GM18868 (cell line): ENCODE measurements around the gene AKAP9.
A peak's percentile ranks its signal among the peaks of the same experiment; 100 is the strongest.
"Not testable (repeated sequence)": the region's sequence is repeated elsewhere in the genome, so short reads cannot be mapped to it uniquely, and the experiment has no call there.

Experiments
- ATAC-seq: cut with Tn5 transposase; IDR thresholded peaks from one replicate; pipeline ENCODE4 v1.9.1; 2021; ENCODE audit warnings: mild to moderate bottlenecking, moderate library complexity; ENCODE audit not compliant: unreplicated experiment

The AKAP9 gene

DNA sequence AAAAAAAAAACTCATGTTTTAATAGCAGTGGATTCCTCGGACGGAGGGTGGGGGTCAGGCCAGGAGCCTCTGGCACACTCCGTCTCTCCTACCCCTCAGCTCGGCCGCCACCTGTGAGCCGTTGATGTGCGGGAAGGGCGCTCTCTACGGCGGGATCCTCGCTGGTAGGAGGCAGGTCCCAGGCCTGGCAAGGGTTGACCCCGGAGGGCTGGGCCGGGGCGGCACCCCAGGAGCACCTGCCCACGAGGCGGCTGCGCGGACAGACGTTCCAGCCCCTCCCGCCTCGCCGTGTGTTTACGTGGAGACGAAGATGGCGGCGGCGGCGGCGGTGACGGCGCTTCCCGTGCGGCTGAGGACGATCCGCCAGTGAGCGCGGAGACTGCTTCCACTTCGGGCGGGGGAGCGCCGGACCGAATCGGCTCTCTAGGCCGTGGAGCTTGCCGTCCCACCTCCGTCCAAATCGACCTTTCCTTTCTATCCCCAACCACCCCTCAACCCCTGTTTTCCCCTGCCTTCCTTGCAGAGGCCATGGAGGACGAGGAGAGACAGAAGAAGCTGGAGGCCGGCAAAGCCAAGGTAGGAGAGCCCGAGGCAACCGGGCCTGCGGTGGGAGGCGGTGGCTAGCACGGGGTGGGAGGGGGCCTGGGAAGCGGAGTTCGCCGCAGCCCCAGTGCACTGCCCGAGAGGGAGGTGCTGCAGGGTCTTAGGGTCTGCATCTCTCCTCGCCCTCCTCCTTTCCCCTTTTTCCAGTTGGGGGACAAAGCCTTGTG is at the start of gene AKAP9:
TSS of gene AKAP9 (plus strand) at position 291 of the 770 bp plus-strand sequence. CDS start at position 529, 238 bp downstream.
- peak; percentile 92 for ATAC-seq

- ATAC-seq = no peak
These were observed 48.5 kb upstream of the AKAP9 start for GRCh38 chr7:91892099-91892705.

- no peak for ATAC-seq
These were observed 47.8 kb upstream of the AKAP9 start for GRCh38 chr7:91892821-91893340.

DNA sequence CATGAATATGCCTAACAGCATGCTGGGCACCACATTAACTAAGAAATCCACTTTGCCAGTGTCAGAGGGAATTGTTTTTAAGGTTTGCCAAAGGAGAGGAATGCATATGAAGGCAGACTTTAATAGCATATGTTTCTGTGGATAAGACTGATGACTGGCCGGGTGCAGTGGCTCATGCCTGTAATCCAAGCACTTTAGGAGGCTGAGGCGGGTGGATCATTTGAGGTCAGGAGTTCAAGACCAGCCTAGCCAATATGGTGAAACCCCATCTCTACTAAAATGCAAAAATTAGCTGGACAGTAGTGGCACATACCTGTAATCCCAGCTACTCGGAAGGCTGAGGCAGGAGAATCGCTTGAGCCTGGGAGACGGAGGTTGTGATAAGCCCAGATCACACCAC is 47.0 kb upstream of the AKAP9 start:
- ATAC-seq = not testable (repeated sequence)

GRCh38 chr7:91894781-91895480 is 45.7 kb upstream of the AKAP9 start:
- ATAC-seq = no peak

DNA sequence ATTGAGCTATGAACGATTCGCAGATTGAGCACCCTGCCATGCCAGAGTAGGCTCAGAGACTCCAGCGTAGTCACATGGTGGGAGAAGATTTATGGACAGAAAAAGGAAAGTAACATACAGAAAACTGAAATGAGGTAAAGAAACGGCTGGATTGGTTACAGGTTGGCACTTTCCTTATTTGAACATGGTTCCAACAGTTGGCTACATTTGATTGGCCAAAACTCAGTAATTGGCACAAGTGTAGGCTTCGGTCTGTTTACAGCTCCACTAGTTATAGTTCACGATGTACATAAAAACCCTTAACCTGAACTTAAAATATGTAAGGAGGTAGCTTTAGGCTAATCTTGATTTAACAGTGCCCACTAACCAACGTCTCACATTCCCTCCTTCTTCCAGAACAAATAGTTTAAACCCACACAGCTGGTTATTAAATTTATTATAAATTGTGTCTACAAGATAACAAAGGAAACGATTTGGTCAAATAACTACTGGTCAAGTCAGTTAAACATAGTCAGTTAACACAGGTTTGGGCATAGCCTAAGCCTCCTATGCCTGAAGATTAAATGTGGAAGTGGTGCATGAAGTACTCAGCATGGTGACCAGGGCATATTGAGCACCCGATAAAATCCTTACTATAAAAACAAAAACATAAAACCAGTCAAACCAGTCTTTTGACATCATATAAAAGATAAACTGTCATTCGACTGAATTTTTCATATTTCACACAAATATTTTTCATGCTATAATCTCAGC is 42.2 kb upstream of the AKAP9 start:
- no peak for ATAC-seq

DNA sequence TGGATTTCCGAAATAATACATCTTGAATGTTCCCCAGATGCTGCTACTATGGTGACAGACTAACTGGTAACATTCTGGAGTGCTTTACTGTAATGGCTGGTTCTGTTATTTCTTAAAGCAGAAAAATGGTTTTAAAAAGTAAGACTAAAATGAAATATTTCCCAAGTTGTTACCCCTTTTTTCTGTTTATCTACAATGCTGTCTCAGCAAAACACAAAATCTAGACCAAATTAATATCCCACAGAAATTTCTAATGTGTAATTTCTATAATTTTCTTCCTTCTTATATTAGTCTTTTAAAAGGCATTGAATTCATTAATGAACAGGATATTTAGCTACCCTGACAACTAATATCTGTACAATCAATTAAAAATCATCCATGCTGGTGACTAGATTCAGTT is 41.1 kb upstream of the AKAP9 start:
- ATAC-seq = no peak

- no peak for ATAC-seq
These were observed 30.5 kb upstream of the AKAP9 start for GRCh38 chr7:91910171-91910570.

DNA sequence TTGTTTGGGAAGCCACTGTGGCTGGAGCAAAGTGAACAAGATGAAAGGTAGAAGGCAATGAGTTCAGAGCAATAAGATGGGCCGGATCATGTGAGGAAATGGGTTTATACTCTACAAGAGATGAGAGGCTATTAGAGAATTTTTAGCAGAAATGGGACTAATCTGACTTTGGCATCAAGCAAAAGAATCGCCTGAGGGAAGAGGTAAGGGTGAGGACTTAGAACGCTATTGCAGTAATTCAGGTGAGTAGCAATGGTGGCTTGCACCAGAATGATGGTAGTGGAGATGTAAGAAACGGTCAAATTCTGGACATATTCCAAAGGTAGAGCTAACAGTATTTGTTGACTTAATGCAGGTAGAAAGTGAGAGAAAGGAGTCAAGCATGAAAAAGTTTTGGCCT is 29.5 kb upstream of the AKAP9 start:
- ATAC-seq = no peak

DNA sequence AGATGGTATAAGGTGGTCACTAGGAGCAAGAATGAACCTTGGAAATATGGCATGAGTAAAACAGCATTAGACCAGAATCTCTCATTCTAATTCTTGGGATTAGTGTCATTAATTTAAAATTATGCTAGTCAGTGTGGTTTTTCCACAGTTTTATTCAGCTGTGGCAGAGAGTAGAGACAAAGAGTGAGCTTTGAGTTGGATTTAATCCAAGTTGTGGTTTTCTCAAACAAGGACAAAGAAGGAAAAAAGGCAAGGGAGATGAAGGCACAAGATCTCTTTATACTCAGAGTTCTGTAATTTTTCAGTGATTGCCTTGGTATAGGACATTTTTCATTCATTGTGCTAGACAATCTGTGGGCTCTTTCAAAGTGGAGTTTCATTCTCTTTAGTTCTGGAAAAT is 28.2 kb upstream of the AKAP9 start:
- no peak for ATAC-seq

DNA sequence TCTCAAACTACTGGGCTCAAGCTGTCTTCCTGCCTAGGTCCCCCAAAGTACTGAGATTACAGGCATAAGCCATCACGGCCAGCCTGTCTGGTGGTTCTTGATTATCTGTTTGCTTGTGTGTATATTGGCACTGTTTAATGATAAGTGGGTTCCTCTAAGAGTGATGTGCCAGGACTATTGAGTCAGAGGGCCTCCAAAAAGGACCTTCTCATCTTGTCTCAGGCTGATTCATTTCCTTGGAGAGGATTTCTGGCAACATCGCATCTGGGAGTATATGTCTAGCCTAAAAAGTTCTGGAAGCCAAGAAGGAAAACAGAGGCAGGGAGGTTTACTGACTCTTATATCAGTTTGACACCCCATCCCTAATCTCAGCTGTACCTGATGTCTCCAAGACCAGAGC is 27.1 kb upstream of the AKAP9 start:
- ATAC-seq = no peak

DNA sequence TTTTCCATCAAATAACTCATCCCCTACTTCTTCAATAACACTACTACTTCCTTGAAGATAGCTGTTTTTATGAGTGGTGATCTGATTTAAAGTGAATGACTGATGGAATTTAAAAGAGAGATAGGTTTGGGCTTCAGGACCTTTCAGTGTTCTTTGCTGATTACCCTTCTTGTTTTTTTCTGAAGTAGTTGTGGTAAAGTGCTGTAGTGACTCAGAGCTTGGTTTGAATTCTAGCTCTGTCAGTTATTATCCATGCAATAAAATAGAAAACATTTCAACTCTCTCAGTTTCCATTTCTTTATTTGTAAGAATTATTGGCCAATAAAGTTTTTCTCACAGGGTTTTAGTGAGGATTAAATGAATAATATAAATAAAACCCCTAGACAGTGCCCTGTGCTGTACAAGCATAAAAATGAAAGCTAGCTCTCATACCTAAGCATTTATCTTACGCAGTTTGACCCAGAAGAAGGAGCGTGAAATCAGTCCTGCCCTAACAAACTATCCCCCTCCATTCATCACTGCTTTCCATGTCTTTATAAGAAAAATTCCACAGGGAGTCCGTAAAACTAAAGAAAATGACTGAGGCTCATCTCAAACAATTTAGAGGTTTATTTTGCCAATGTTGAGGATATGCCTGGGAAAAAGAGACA is 25.1 kb upstream of the AKAP9 start:
- ATAC-seq = no peak

DNA sequence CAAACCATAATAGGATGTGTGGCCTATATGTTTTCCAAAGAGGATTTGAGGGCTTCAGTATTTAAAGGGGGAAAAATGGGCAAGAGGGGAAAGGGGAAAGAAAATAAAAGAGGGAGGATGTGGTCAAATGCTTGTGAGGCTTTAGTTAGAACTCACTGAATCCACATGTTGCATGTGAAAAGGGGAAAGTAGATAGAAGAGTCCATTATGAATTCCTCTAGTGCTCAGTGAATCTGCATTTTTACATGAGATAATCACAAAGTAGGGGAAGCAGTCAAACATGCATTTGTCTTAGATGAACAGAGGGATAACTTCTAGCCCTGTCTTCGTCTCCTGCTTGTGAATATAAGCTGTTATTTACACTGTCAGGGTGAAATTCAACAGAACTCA is 24.6 kb upstream of the AKAP9 start:
- ATAC-seq = no peak

- ATAC-seq = no peak
These were observed 22.3 kb upstream of the AKAP9 start for GRCh38 chr7:91918356-91918755.

- no peak for ATAC-seq
These were observed 17.8 kb upstream of the AKAP9 start for GRCh38 chr7:91922857-91923256.

DNA sequence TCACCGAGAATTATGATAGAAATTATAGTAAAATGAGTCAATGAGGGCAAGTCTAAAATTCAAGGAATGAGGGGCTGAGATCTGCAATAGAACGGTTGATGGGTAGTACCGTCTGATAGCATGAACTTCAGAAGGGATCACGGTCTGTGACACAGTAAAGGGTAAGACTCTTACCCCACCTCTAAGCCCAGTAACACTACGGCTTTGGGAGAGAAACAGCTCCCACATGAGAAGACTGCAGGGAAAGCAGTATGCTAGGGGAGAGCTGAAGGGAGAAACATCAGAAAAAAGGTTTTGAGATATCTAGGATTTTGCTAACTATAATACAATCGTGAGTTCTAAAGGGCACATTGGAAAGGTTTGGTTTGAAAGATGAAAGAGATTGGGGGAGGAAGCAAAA is 12.8 kb upstream of the AKAP9 start:
- no peak for ATAC-seq

DNA sequence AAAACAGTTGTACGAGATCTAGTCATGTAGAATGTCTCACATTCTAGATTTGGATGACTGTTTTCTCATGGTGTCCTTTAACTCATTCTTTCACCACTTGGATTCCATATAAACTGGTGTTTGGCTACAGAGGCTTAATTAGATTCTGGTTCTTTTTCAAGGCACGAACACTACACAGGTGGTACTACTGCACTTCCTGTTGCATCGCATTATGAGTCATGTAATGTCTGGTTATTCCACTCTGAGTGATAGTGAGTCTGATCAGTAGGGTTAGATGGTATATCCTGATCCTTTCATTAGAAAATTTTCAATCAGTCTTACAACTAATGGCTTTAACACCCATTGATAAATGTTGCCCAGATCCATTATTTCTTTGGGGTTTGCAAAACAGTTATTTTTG is 11.2 kb upstream of the AKAP9 start:
- ATAC-seq = peak; percentile 96

DNA sequence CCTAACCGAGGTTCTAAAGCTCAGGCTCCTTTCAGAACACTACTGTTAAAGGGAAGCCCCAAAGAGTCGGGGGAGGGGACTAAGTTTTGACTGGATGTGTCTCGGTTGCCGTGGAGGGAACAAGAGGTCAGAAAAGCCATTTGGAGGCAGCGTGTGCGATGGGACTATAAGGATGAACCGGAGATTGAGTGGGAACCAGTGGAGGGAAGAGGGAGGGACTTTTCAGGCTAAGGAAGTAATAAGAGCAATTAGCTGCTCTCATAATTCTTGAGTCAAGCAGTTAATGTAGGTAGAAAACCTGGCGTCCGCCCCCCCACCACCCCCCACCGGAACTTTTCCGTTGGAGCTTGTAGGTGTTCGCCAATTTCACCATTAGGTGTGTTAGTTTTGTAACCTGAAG is 491 bp upstream of the AKAP9 start:
- peak; percentile 27 for ATAC-seq

DNA sequence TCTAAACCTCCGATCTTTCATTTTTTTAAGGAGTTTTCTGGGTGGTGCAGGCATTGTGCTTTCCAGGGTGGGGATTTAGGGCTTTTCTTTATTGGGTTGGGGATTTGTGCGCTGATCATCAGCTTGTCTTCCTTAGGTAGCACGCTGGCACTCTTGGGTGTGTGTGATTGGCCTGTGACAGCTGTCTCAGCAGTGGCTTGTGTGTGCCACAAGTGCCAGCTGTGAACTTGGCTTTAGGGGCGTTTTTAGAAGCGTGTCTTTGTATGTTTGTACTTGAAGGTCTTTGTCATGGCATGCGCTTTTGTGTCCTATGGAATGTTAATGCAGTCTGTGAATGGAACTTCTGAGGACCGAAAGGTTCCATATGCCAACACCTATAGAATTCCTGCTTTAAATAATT is 788 bp downstream of the AKAP9 start:
- ATAC-seq = peak; percentile 32

DNA sequence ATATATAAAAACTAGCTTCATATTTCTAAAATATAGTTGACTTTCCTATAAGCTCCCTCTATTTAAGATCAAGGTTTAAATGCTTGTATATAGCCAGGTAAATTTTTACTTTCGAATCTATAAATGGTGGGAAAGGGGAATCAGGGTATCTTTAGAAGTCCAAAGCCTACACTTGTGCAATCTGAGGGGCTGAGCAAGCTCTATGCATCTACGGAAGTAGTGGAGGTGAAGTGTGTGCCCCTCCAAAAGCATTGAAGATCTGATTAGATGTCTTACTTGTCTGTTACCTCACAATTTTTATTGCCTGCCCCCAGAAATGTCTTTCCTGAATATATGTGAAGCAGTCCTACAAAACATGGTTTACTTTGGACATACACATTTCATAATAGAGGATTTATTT is 1.6 kb downstream of the AKAP9 start:
- no peak for ATAC-seq

GRCh38 chr7:91944970-91945369 is 4.3 kb downstream of the AKAP9 start:
- ATAC-seq = not testable (repeated sequence)
